Umbilical cord (tissue), 1 donor: ENCODE measurements around the gene CHCHD1. TPM values are rescaled to one million over a fixed set of nuclear protein-coding genes. Genes with fewer than 3 reads are reported as not detected.

ENCODE experiments used
- total RNA-seq: library from RNA; depleted of rRNA; stranded (reverse); fragments of >200 nt; gene quantifications from one replicate; pipeline ENCODE4 v1.2.3, GENCODE V29; 2014; ENCODE audit warnings: low replicate concordance; ENCODE audit not compliant: insufficient read depth

Gene CHCHD1
- total RNA-seq, 1 donor from 2014 or later = 21.4 TPM

Other genes with a start within 250 kb of the CHCHD1 start
- 8.4 TPM for gene USP54, start 190.7 kb upstream of the CHCHD1 start, total RNA-seq
- gene MYOZ1, start 140.6 kb upstream of the CHCHD1 start, total RNA-seq = 1.4 TPM
- 1.9 TPM for gene SYNPO2L, start 126.0 kb upstream of the CHCHD1 start, total RNA-seq
- 0.48 TPM for gene AGAP5, start 83.9 kb upstream of the CHCHD1 start, total RNA-seq
- 36.6 TPM for gene SEC24C, start 37.7 kb upstream of the CHCHD1 start, total RNA-seq
- 51.0 TPM for gene ZSWIM8, start 3.6 kb downstream of the CHCHD1 start, total RNA-seq
- 3.1 TPM for gene NDST2, start 29.6 kb downstream of the CHCHD1 start, total RNA-seq
- 56.1 TPM for gene CAMK2G, start 92.5 kb downstream of the CHCHD1 start, total RNA-seq
- gene PLAU, start 129.1 kb downstream of the CHCHD1 start, total RNA-seq = 20.5 TPM
- 410 TPM for gene VCL, start 216.1 kb downstream of the CHCHD1 start, total RNA-seq